HCEC 1CT (cell line): ENCODE data around the gene RAPGEF5.

ENCODE experiments used
- DNase-seq: peaks from one replicate; pipeline ENCODE4 v3.0.0-alpha.2; 2017

Gene RAPGEF5

GRCh38 chr7:22300839-22301238, 56.1 kb downstream of the RAPGEF5 start:
- DNase-seq = no peak

DNA sequence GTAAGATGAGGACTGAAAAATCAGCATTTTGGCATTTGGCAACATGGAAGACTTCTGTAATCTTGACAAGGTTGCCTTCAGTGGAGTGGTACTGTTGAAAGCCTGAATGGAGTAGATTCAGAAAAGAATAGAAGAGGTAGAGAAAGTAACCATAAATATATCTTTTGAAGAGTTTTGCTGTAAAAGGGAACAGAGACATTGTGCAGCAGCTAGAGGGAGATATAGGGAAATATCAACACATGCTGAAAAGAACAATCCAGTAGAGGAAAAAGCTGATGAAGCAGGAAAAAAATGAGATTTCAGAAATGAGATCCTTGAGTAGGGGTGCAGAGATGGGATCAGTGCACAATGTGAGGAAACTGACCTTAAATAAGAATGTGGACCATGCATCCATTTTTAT, 60.0 kb downstream of the RAPGEF5 start:
- DNase-seq = peak; percentile 5

DNA sequence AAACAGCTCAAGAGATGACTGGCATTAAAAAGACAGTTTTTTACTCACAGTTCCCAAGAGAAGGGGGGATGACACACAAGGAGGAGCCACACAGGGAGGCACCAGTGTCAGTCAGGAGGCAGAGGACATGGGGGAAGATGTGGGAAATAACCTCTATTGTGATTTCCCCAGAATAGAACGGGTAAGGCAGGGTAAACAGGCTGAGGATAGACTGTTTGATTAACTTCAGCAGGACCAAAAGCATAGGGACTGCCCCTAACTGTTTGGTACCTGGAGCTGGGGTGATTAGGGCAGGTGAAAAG, 60.7 kb downstream of the RAPGEF5 start:
- no peak for DNase-seq

DNA sequence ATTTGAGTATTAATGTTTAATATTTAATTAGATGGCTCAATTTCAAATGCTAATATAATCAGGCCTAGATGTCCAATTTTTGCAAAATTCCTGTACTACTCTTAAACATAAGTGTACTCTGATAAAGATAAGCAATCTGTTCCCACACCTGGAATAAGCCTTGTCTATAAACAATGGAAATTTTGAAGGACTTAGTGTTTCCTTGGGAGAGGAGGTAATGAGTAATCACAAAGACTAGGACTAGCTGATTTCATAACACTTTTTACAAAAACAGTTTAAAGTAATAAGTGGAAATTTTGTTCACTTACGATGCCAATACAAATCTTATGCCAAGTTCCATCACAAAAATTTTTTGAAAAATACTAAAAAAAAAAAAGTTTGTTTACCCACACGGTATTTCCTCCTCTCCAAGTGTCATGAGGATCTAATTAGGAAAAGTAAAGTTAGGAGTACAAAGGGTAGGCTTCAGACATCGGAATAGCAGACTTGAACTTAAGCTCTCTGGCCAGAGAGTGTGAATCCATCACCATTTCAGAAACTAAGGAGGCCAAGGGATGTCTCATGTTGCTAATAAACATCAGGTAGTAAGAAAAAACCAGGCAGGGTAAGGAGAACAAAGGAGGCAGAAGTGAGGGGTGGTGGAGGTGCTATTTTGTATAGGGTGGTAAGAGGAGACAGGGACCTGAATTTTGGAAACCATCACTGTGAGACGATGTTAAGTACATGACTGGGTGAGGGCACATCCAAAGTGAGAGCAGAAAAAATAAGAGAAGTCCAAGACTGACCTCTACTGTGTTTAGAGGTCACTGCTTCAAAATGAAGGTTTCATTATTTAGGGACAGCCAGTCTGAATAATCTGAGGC, 61.3 kb downstream of the RAPGEF5 start:
- DNase-seq = peak; percentile 26

- no peak for DNase-seq
Observed at GRCh38 chr7:22292531-22292930, 64.4 kb downstream of the RAPGEF5 start.

DNA sequence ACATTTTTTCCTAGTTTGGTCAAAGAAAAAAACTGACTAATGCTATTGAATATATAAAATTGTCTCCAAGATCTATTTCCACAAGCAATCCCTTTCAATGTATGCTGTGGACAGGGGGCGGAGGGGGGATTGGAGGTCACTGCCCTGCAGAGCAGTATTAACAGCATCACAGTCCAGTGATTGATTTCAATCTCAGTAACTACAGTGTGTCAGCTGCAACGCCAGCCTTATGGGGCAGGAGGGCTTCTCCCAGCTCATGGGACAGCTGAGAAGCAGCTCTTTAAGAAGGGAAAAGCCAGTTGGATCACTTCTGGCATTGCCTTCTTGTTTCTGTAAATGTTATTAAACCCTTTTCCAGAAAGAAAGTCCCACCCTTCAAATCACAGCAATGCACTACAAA, 65.0 kb downstream of the RAPGEF5 start:
- DNase-seq = no peak

DNA sequence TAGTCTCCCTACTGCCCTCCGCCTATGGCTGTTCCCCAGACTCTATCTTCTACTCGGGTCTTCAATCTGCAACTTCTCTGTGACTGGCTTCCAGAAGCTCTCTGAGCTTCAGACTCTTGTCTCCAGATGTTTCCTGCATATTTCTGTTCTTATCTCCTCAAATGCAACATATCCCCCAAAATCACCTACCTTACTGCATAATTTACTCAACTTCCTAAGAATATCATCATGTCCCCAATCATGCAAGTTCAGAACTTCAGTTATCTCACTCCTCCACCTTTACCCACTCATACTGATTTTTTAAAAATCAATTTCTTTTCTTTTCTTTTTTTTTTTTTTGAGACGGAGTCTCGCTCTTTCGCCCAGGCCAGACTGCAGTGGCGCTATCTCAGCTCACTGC, 68.8 kb downstream of the RAPGEF5 start:
- no peak for DNase-seq

DNA sequence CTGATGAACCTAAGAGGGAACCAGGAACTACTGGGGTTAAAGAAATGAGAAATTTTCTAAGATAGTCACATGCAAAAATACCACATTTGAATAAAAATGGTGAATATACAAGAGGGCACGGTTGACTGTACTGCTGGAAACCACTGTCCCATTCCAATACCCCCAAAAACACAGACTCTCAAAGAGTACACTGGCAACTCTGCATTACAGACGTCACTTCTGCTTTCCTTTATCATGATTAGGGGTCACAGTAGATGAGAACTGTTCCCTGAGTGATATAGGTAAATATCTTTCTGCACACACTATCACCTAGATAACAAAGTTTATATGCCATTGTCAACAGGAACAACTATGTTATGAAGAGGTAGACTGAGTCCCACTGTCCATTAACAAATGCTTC, 69.5 kb downstream of the RAPGEF5 start:
- no peak for DNase-seq

- DNase-seq = no peak
Observed at GRCh38 chr7:22286436-22286835, 70.5 kb downstream of the RAPGEF5 start.

DNA sequence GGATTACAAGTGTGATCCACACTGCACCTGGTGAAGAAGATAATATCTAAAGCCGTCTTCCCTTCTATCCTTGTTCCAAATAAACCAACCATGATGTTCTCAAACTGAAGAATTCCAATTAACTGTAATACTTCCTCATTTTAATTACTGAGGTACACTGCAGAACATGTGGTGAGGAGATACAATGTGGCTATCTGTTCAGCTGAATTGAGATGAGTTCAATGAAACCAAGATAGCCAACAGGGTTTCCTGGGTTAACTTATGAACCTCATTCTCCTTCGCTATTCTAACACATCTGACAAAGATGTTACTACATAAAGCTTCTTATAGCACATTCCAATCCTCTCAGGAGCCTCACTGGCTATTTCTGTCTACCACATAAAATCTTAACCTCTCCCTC, 75.5 kb downstream of the RAPGEF5 start:
- no peak for DNase-seq

DNA sequence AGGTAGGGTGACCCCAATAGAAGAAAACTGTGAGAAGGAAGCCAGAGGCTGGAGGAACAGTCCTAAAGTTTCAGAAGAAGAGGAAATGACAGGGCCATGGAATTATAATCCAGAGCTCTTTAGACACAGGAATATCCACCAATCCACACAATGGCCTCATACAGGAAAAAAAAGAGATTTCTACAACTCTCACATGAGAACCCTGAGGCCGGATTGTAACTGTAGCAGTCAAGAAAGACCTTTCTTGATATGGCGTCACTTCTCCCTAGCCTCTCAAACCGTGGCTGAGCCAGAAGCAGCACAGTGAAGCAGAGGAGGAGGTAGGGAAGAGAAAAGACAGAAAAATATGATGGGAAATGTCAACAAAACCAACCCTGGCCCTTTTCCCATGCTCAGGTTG, 76.9 kb downstream of the RAPGEF5 start:
- DNase-seq = no peak

DNA sequence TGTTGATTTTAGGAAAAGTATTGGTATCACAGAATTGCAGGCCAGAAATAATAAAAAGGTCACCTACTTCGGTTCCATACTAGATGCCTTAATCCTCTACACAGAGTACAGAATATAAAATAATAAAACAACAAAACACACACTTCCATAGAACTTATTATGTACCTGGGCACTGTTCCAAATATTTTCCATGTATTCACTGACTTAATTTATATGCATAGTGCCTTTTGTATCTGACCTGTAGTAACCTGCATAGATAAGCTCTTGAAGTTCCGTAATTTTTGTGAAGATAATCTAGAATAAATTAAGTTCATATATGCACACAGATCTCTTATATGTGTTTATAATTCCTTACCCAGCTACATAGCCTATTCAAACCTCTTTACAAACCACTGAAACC, 78.3 kb downstream of the RAPGEF5 start:
- DNase-seq = no peak

- no peak for DNase-seq
Observed at GRCh38 chr7:22277375-22277774, 79.6 kb downstream of the RAPGEF5 start.

- DNase-seq = no peak
Observed at GRCh38 chr7:22275661-22276060, 81.3 kb downstream of the RAPGEF5 start.

- no peak for DNase-seq
Observed at GRCh38 chr7:22271311-22271710, 85.6 kb downstream of the RAPGEF5 start.

GRCh38 chr7:22270371-22270770, 86.6 kb downstream of the RAPGEF5 start:
- no peak for DNase-seq

GRCh38 chr7:22269963-22270362, 87.0 kb downstream of the RAPGEF5 start:
- no peak for DNase-seq

- no peak for DNase-seq
Observed at GRCh38 chr7:22268884-22269421, 88.0 kb downstream of the RAPGEF5 start.

- no peak for DNase-seq
Observed at GRCh38 chr7:22267930-22268615, 88.9 kb downstream of the RAPGEF5 start.

DNA sequence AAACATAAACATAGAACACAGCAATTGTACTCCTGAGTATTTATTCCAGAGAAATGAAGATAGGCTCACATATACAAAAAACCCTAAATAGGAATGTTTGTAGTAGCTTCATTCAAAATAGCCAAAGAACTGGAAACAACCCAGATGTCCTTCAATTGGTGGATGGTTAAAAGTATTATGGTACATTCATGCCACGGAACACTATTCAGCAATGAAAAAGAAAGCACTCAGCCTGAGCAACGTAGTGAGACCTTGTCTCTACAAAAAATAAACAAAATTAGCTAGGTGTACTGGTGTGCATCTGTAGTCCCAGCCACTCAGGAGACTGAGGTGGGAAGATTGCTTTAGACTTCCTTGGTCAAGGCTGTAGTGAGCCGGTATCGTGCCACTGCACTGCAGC, 94.4 kb downstream of the RAPGEF5 start:
- DNase-seq = no peak

DNA sequence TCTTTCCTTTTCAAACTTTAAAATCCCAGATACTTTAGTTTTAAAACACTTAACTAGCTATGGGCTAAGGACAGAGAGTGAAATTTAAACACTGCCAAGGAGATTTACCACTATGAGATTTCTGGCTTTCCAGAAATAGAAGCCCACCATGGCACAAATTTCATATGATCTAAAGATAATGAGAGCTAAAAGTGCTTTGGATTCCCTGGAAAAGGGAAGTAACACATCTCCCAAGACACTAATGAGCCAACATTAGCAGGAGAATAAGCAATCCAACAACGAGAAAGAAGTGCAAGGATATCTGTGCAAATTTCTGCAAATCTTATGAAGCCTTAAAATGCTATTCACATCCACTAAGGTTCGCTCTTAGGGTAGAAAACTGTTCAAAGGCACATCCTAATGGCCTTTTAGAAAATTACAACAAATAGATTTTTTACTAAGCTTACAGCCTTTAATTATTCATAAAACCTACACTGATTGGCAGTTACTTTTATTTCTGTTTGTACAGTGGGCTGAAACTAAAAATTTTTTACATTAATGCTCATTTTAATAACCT, 100.3 kb downstream of the RAPGEF5 start:
- DNase-seq = peak; percentile 6

DNA sequence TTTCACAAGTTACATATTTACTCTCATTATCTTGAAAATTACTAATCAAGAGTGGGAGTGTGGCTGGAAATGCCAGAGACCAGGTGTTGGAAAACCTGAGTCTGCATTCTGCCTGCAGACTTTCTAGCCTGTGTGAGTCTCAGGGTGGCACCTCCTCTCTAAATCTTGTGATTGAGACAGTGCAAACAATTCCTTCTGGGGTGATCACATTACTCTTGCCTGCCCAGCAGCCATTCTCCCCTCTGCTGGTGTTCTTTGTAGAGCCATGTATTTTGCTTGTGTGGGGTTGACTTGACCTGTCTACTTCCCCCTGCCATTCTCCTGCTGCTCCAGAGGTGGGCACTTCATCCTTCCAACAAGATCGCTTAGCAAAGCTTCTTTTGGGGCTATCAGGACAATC, 101.1 kb downstream of the RAPGEF5 start:
- DNase-seq = no peak

GRCh38 chr7:22255342-22255741, 101.6 kb downstream of the RAPGEF5 start:
- DNase-seq = no peak

DNA sequence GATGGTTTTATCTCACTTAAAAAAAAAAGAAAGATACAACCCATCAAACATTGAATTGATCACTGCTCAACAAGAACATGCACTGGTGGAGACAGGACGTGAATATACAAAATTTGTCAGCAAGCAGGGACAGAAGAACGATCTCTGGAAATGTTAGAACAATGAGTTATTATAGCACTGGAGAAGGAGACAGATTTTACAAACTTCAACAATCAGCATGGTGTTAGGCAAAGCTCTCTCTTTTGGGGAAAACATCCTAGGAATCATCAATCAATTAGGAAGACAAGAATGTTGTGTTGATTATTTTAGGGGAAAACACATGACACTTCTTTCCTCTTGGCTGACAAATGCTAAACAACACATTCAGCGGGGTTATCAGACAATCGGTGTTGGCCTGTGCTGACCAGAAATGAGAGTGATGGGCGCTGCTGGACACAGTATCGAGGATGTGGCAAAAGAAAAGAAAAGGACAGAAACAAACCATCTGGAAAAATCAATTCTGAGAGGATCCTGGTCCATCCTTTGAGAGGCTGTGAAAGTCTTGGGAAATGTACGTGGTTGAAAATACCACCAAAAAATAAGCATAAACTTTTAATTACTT, 103.9 kb downstream of the RAPGEF5 start:
- DNase-seq = no peak
